Measurements from ENCODE around the gene LSM4.
A peak's percentile ranks its signal among the peaks of the same experiment; 100 is the strongest.
"Not testable (repeated sequence)": the region's sequence is repeated elsewhere in the genome, so short reads cannot be mapped to it uniquely, and the experiment has no call there.

The LSM4 gene

DNA sequence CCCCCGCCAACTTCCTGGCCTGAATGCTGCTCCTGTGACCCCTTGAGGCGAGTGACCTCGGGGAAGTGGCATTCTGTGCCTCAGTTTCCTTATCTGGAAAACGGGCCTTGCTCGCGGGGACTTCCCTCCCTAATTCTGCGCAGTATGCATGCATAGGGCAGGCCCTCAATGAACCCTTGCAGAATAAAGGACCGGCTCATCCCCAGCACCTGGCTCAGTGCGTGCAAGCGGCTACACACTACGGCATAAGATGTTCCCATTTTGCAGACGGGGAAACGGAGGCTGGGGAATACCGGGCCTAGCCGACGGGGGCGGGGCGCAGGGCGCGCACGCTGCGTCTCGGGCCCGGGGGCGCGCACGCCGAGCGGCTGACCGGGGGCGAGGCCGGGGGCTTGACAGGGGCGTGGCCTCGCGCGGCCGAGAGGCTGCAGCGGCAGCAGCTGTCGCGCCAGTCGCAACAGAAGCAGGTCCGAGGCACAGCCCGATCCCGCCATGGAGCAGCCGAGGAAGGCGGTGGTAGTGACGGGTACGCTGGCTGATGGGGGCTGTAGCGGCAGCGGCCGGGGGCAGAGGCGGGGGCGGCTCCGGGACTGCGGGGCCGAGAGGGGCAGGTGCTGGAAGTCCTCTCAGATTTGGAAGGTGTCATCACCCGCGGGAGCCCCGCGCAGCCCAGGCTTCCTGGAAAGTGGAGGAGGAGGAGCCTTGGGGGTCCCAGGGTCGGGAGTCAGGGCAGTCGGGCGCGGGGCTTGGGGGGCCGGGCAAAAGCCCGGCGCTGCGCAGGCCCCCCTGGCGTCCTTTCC is 17.5 kb upstream of the LSM4 start, which contains the start of gene PGPEP1:
Gene PGPEP1 (plus strand): TSS at position 409 of the 800 bp plus-strand sequence. CDS start 84 bp downstream, at position 493.
- DNase-seq: peak; percentile 38

DNA sequence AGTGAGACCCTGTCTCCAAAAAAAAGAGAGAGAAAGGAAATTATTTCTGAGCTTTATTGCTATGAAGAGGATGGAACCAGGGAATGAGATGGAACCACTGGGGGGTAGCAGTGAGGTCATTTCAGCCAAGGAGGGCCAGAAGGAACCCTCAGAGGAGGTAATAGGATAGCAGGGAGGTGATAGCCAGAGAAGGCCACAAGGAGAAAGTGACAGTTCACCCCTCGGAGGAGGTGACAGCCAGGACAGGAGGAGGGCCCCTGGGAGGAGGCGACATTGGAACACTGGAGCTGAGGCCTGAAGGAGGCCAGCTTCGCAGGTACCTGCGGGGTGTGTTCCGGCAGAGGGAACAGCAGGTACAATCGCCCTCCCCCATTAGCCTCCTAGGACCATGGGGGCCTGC is 16.8 kb upstream of the LSM4 start:
- DNase-seq: no peak

- DNase-seq: no peak
Observed at GRCh38 chr19:18338541-18338940, 15.7 kb upstream of the LSM4 start.

- DNase-seq: no peak
Observed at GRCh38 chr19:18336121-18336520, 13.2 kb upstream of the LSM4 start.

DNA sequence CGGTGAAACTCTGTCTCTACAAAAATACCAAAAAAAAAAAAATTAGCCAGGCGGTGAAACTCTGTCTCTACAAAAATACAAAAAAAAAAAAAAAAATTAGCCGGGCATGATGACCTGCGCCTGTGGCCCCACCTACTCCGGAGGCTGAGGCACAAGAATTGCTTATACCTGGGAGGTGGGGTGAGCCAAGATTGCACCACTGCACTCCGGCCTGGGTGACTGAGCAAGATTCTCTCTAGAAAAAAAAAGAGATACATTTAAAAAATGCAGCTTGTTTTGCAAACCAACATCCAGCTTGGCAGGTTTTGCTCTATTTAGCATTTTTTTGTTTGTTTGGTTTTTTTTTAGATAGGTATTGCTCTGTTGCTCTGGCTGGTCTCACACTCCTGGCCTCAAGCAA is 10.8 kb upstream of the LSM4 start:
- no peak for DNase-seq

- DNase-seq: no peak
Observed at GRCh38 chr19:18332917-18333530, 10.1 kb upstream of the LSM4 start.

GRCh38 chr19:18330868-18331267 is 8.0 kb upstream of the LSM4 start:
- no peak for DNase-seq

DNA sequence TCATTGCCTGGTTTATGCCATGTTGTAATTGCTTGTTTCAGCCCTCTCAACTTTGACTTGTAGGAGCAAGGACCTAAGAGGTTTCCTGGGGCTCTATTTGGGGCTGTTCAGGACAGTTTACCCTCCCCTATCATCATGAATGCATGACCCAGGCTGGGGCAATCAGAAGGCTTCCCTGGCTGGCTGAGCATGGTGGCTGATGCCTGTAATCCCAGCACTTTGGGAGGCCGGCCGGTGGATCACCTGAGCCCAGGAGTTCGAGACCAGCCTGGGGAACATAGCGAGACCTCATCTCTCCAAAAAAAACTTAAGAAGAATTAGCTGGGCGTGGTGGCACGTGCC is 6.1 kb upstream of the LSM4 start:
- no peak for DNase-seq

GRCh38 chr19:18328340-18329034 is 5.6 kb upstream of the LSM4 start:
- peak; percentile 76 for DNase-seq

- no peak for DNase-seq
Observed at GRCh38 chr19:18326772-18327171, 3.9 kb upstream of the LSM4 start.

DNA sequence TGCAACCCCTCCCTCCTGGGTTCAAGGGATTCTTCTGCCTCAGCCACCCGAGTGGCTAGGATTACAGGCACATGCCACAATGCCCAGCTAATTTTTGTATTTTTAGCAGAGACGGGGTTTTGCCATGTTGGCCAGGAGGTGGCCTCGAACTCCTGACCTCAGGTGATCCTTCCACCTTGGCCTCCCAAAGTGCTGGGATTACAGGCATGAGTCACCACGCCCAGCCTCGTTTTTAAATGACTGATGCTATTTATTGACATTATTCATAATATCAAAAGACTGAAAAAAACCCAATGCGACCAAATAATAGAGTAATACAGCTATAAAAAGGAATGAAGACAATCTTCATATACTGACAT is 1.5 kb upstream of the LSM4 start:
- DNase-seq: not testable (repeated sequence)

- no peak for DNase-seq
Observed at GRCh38 chr19:18322318-18322758, 538 bp downstream of the LSM4 start.

GRCh38 chr19:18321734-18322102 is 1.2 kb downstream of the LSM4 start:
- no peak for DNase-seq

- no peak for DNase-seq
Observed at GRCh38 chr19:18320865-18321733, 1.8 kb downstream of the LSM4 start.

DNA sequence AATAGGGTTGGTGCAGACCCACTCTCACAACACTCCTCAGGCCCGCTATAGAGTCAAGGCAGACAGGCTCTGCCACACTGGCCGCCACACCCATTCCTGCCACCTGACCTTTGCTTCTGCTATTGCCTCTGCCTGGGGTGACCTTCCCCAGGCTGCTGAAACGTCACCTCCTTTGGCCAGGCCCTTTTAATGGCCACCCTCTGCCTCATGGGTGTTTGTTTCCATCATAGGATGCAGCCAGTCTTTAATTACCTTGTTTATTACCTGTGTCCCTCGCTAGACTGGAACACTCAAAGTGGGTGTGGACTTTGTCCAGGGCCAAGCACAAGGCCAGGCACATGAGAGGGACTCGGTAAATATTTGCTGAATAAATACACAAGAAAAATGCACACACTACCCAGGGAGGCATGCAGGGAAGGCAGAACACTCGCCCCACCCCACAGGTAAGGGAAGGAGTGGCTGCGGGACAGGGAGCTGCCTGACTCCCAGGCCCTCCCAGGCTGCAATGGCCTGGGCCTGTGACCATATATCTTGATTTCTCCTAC is 3.2 kb downstream of the LSM4 start:
- no peak for DNase-seq

- no peak for DNase-seq
Observed at GRCh38 chr19:18317961-18318800, 4.7 kb downstream of the LSM4 start.

DNA sequence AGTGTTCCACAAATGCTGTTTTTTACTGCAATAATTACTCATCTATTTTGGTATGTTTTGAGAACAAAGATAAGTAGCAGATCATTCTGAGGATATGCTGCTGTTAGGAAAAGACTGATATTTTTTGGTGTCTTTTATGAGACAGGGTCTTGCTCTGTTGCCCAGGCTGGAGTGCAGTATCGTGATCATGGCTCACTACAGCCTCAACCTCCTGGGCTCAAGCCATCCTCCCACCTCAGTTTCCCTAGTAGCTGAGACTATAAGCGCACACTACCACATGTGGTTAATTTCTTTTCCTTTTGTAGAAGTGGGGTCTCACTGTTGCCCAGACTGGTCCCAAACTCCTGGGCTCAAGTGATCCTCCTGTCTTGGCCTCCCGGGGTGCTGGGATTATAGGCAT is 9.5 kb downstream of the LSM4 start:
- DNase-seq: no peak

DNA sequence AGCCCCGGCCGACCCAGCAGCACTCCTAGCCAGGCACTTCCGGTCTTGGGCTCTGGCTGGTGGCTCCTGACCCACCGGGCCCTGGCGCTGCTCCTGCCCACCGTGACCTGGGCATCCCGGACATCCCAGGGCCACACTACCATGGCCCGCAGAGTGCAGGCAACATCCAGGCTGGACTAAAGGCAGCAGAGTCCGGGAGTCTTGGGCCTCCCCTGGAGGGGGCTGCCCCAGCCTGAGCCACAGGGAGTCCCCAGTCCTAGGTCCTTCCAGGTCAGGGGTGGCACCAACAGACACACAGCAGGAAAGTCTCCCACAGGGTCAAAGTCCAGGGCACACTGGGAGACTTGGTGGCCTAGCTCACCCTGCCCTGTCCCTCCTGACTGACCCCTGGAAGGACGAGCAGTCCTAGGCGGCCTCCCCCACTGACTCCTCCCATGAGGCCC is 10.8 kb downstream of the LSM4 start:
- DNase-seq: no peak

GRCh38 chr19:18311502-18312091 is 11.3 kb downstream of the LSM4 start:
- no peak for DNase-seq

- no peak for DNase-seq
Observed at GRCh38 chr19:18310966-18311365, 11.9 kb downstream of the LSM4 start.

All from activated CD4-positive, alpha-beta T cell treated with anti-CD3 and anti-CD28 coated beads for 1 hour (primary cell).